ENCODE data around the gene KRT35.

GRCh38 chr17:41530062-41531048 lies 49.4 kb upstream of the KRT35 start:
- TF ChIP-seq POLR2A (IDR thresholded peaks at IDR 0.05) (peak; percentile 7 to 36), CTCF (IDR thresholded peaks at IDR 0.05) (no peak)
